IMR-90 (cell line): ENCODE results near the gene GPRIN3.

Experiments
- CHD1 ChIP-seq: IDR thresholded peaks from 2 replicates; pipeline ENCODE4 v1.6.1; 2012; ENCODE audit warnings: low read depth, low read length, improper control_type of control experiment
- POLR2A ChIP-seq: IDR thresholded peaks from 2 replicates; pipeline ENCODE4 v1.6.1; 2012; ENCODE audit warnings: mild to moderate bottlenecking, low read depth, low read length
- TF ChIP-seq, protein P1 (sequence below): conservative IDR thresholded peaks from 2 replicates; pipeline ENCODE4 v1.5.1; 2012; ENCODE audit warnings: mild to moderate bottlenecking, low read depth, low read length, improper control_type of control experiment

DNA sequence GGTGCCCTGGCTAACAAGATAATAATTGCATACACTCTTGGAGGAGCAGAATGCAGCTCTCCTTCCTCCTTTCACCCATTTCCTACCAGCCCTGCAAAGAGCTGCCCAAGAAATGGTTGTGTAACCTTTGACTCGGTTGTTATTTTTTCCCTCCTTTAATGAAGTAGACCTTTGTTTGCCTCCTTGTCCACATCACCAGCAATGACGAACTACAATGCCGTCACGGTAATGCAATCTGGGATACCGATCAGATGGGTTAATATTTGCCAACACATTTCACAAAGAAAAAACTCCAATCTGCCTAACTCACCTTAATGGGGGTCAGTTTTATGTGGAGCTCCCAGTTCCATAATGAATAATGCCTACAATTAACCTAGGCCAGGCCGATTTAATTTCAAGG, 32.0 kb downstream of the GPRIN3 start:
- TF ChIP-seq CHD1 (no peak), POLR2A (no peak)
- TF ChIP-seq, protein P1, sequence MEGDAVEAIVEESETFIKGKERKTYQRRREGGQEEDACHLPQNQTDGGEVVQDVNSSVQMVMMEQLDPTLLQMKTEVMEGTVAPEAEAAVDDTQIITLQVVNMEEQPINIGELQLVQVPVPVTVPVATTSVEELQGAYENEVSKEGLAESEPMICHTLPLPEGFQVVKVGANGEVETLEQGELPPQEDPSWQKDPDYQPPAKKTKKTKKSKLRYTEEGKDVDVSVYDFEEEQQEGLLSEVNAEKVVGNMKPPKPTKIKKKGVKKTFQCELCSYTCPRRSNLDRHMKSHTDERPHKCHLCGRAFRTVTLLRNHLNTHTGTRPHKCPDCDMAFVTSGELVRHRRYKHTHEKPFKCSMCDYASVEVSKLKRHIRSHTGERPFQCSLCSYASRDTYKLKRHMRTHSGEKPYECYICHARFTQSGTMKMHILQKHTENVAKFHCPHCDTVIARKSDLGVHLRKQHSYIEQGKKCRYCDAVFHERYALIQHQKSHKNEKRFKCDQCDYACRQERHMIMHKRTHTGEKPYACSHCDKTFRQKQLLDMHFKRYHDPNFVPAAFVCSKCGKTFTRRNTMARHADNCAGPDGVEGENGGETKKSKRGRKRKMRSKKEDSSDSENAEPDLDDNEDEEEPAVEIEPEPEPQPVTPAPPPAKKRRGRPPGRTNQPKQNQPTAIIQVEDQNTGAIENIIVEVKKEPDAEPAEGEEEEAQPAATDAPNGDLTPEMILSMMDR: no peak
